Endothelial cell of umbilical vein (primary cell): Measurements from ENCODE around the gene C17orf58. TPM values are rescaled to one million over a fixed set of nuclear protein-coding genes. Genes with fewer than 3 reads are reported as not detected.

Experiments
- BruUV-seq: library from RNA; stranded (reverse); fragments of 400-500 nt; replicated peaks from 2 replicates; lab custom pipeline; 2021; lab: Mats Ljungman, UMichigan
- CTCF ChIA-PET: fragments of 300-600, 350-600 bp; sonication (Branson Sonifier 250); formaldehyde crosslinking; loops from one replicate; lab custom pipeline; 2021; ENCODE audit warnings: antibody characterized with exemption, inconsistent platforms; lab: Charles Lee
- POLR2A ChIA-PET: fragments of 300-600, 350-600 bp; sonication (Branson Sonifier 250); formaldehyde crosslinking; loops from one replicate; lab custom pipeline; 2021; ENCODE audit warnings: antibody characterized with exemption, inconsistent platforms; lab: Charles Lee
- DNase-seq: peaks from one replicate; pipeline ENCODE4 v3.0.0-alpha.2; 2011; ENCODE audit warnings: low read depth, low spot score
- FAIRE-seq: peaks from 2 replicates; lab custom pipeline; 2011; peaks lifted over from hg19 to GRCh38; lab: Jason Lieb, UNC
- H2AFZ ChIP-seq: 2 replicates; pipeline ENCODE4 v1.6.0; 2012; ENCODE audit warnings: low read depth, low read length, control low read depth, inconsistent platforms
- H3K27ac ChIP-seq: 2 replicates; pipeline ENCODE4 v1.5.1; 2011; ENCODE audit warnings: low read depth, mild to moderate bottlenecking, control low read depth, low read length, moderate library complexity; ENCODE audit not compliant: insufficient read depth
- H3K27me3 ChIP-seq, 2 experiments: 2 replicates each; pipeline versions ENCODE4 v1.6.0 to v1.6.1; 2011; ENCODE audit warnings: low read length in 2 of 2, mixed read lengths in 1 of 2; ENCODE audit not compliant: control insufficient read depth in 2 of 2, insufficient read depth in 2 of 2
- H3K36me3 ChIP-seq, 2 experiments: 2 replicates in 1 of 2; 3 replicates in 1 of 2; pipeline ENCODE4 v1.5.1; 2011; ENCODE audit warnings: low read length in 2 of 2, mild to moderate bottlenecking in 1 of 2, moderate library complexity in 1 of 2; ENCODE audit not compliant: control insufficient read depth in 2 of 2, insufficient read depth in 2 of 2; ENCODE audit errors: extremely low read depth in 1 of 2
- H3K4me1 ChIP-seq: 3 replicates; pipeline ENCODE4 v1.5.1; 2011; ENCODE audit warnings: mild to moderate bottlenecking, low read length; ENCODE audit not compliant: control insufficient read depth, insufficient read depth; ENCODE audit errors: extremely low read depth
- H3K4me2 ChIP-seq: 2 replicates; pipeline ENCODE4 v1.6.1; 2011; ENCODE audit warnings: low read length, control low read depth, mixed read lengths; ENCODE audit not compliant: insufficient read depth
- H3K4me3 ChIP-seq, 3 experiments: fragments of 200-600 bp in 1 of 3; sonication (generic), shearing (Covaris generic) in 1 of 3; replicated peaks in 1 of 3; 2 replicates each; pipeline ENCODE4 v1.5.1; 2011 to 2016; ENCODE audit warnings: control low read depth in 3 of 3, low read length in 3 of 3, mild to moderate bottlenecking in 2 of 3, inconsistent platforms in 1 of 3, low read depth in 1 of 3, moderate library complexity in 1 of 3; ENCODE audit not compliant: insufficient read depth in 1 of 3
- H3K79me2 ChIP-seq: 2 replicates; pipeline ENCODE4 v1.6.0; 2012; ENCODE audit warnings: low read length, inconsistent platforms; ENCODE audit not compliant: control insufficient read depth, insufficient read depth
- H3K9ac ChIP-seq: replicated peaks from 2 replicates; pipeline ENCODE3; 2011; ENCODE audit warnings: low read length, control low read depth; ENCODE audit not compliant: insufficient read depth; ENCODE audit errors: extremely low read depth
- H3K9me1 ChIP-seq: replicated peaks from 3 replicates; pipeline ENCODE4 v1.6.0; 2011; ENCODE audit warnings: mild to moderate bottlenecking, low read length; ENCODE audit not compliant: control insufficient read depth, insufficient read depth; ENCODE audit errors: extremely low read depth
- H3K9me3 ChIP-seq: replicated peaks from 2 replicates; pipeline ENCODE4 v1.5.1; 2012; ENCODE audit warnings: low read length, inconsistent platforms; ENCODE audit not compliant: control insufficient read depth, insufficient read depth
- H4K20me1 ChIP-seq: replicated peaks from 2 replicates; pipeline ENCODE3; 2011; ENCODE audit warnings: mild to moderate bottlenecking, low read length; ENCODE audit not compliant: control insufficient read depth, insufficient read depth; ENCODE audit errors: extremely low read depth
- FOS ChIP-seq: IDR thresholded peaks from 2 replicates; pipeline ENCODE4 v1.6.1; 2011; ENCODE audit warnings: mild to moderate bottlenecking, low read length, moderate library complexity, borderline replicate concordance; ENCODE audit not compliant: insufficient read depth
- JUN ChIP-seq: IDR thresholded peaks from 2 replicates; pipeline ENCODE4 v1.6.1; 2011; ENCODE audit warnings: borderline replicate concordance, low read depth; ENCODE audit not compliant: insufficient read length, insufficient read depth
- POLR2AphosphoS5 ChIP-seq: IDR thresholded peaks from 2 replicates; pipeline ENCODE4 v1.6.1; 2012; ENCODE audit warnings: low read depth, mild to moderate bottlenecking, control low read depth, low read length, moderate library complexity; ENCODE audit not compliant: insufficient read depth
- dilution Hi-C: fragments of 300-500 bp; cut with MboI; formaldehyde crosslinking; loops from one replicate; pipeline ENCODE4 v1.15.0; 2019; ENCODE audit warnings: low sequenced_read_pairs; ENCODE audit not compliant: extremely low pct_ligation_motif_present
- intact Hi-C: fragments of 100-400 bp; cut with micrococcal nuclease; formaldehyde crosslinking; loops from one replicate; pipeline ENCODE4 v1.10.0; 2022
- polyA plus RNA-seq, 4 experiments: library from polyadenylated mRNA; depleted of rRNA in 3 of 4; stranded (reverse) in 3 of 4; unstranded in 1 of 4; fragments of >200 nt; gene quantifications; 2 replicates each; pipeline versions ENCODE4 v1.2.1 to v1.2.3, GENCODE V29; 2011 to 2012; ENCODE audit warnings: missing spikeins in 1 of 4
- total RNA-seq: library from RNA; stranded (reverse); gene quantifications from 2 replicates; pipeline ENCODE4 v1.2.3, GENCODE V29; 2021
- TF ChIP-seq, protein P1 (sequence below): IDR thresholded peaks from 2 replicates; pipeline ENCODE4 v1.6.1; 2011; ENCODE audit not compliant: insufficient read depth, insufficient read length

Gene C17orf58
- total and polyA plus RNA-seq, 2 donors (not counting 3 experiments of a cell fraction or from before 2014, with no cell fraction given) = 24.5 to 35.5 TPM

DNA sequence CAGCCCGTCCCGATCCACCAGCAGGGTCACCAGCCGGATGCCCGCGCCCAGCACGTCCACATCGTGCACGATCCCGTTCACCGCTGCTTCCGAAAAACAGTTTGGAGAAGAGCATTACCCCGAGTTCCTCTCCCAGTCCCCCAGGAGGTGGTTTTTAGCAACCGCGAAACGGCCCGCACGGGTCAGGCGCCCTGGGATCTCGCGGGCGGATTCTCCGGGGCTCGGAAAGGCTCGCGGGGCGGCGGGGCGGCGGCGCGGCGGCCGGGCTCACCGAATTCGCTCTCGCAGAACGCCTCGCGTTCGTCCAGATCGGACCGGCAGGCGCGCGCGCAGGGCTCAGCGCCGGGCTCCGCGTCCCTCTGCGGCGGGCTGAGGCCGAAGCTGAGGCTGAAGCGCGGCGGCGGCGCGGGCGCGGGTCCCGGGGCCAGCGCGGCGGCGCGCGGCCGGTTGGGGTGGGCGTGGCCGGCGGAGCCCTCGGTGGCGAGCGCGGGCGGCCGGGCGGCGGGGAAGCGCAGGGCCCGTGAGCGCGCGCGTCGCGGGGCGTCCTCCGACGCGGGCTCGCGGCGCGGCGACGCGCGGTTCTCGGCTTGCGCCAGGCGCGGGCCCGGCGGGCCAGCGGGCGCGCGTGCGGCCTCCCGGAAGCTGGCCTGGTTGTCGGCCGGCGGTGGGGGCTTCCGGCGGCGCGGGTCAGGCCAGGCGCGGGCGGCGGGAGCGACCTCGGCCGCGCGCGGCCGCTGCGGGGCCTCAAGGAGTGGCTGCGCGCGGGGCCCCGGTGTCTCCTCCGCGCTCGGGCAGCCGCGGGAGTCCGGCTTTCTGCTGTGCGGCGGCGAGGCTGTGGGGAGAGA lies 2.9 kb downstream of the C17orf58 start:
- Histone ChIP-seq H3K9me3 (no peaks in the 10 kb centered on the region), H3K9ac (peak overlapping the region; percentile 80), H3K4me1 (peaks cover 19% of the 10 kb centered on the region), H3K27ac (peak overlapping the region; percentile 60), H2AFZ (peak overlapping the region; percentile 68), H3K36me3 (peaks cover 0 to 4% of the 10 kb centered on the region in 2 experiments), H4K20me1 (no peaks in the 10 kb centered on the region), H3K9me1 (no peaks in the 10 kb centered on the region), H3K4me2 (peak overlapping the region; percentile 69), H3K27me3 (no peaks in the 10 kb centered on the region), H3K4me3 (peak overlapping the region; percentile 18 to 55 (median 50)), H3K79me2 (no peaks in the 10 kb centered on the region)
- POLR2A ChIA-PET = interaction anchor here (1.0 kb wide), 1 partner anchor 43 kb away, joined by 6 read pairs; the partner anchor contains the start of gene KPNA2
- no peak for TF ChIP-seq JUN
- TF ChIP-seq, protein P1, sequence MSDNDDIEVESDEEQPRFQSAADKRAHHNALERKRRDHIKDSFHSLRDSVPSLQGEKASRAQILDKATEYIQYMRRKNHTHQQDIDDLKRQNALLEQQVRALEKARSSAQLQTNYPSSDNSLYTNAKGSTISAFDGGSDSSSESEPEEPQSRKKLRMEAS = no peak
- BruUV-seq = no TSS peak
- CTCF ChIA-PET = interaction anchor here (0.7 to 3.9 kb wide), 2 partner anchors 26 to 51 kb away, joined by 4 to 13 read pairs; no protein-coding TSS in a partner anchor
- intact Hi-C loops (no loop called here), dilution Hi-C loops (no loop called here)
- FAIRE-seq = peak; percentile 77
- peak; percentile 74 for DNase-seq

DNA sequence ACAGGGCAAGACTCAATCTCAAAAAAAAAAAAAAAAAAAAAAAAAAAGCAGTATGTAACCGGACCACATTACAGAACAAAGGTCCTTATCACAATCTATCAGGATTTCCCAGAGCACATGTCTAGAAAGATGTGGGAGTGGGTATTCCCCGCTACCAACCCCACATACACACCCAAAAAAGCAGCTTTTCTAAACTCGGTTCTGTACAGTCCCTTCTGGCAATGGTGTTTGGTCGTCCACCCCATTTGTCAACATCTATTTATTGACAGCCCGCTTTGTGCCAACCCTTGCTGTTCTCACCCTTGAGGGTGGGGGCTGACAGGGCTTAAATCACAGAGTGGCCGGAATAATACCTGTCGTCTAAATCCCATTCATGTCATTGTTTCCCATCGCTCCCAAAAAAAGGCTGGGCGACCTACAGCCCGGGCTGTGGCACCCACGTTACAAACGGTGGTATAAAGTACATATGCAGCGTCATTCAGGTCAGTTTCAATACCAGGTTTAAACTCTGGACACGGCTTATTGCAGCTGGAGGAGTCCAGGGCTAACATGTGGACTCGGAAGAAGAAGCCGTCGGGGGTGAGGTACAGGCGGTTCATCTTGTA lies 3.6 kb downstream of the C17orf58 start:
- ChIA-PET CTCF (interaction anchor here (0.8 kb wide), 1 partner anchor 9 kb away, joined by 3 read pairs; no protein-coding TSS in a partner anchor), POLR2A (no interaction called here)
- peak; percentile 44 for DNase-seq
- no peak for FAIRE-seq
- Histone ChIP-seq H3K9ac (peak overlapping the region; percentile 73), H3K27me3 (no peaks in the 10 kb centered on the region), H3K9me1 (no peaks in the 10 kb centered on the region), H3K4me2 (peak overlapping the region; percentile 69), H3K79me2 (no peaks in the 10 kb centered on the region), H4K20me1 (no peaks in the 10 kb centered on the region), H2AFZ (peak overlapping the region; percentile 56), H3K4me1 (peaks cover 19% of the 10 kb centered on the region), H3K9me3 (no peaks in the 10 kb centered on the region), H3K36me3 (peaks cover 0 to 4% of the 10 kb centered on the region in 2 experiments), H3K27ac (peak overlapping the region; percentile 3), H3K4me3 (peak overlapping the region; percentile 4 to 55 (median 48))
- intact Hi-C loops = no loop called here
- TSS peak; percentile 46 for BruUV-seq
- dilution Hi-C loops = no loop called here
- TF ChIP-seq FOS (no peak), POLR2AphosphoS5 (peak; percentile 12)
